Stimulated activated CD4-positive, alpha-beta T cell treated with anti-CD3 and anti-CD28 coated beads, Interleukin-12 subunit alpha, Interleukin-12 subunit beta, amount 100 ng/mL, for 24 hours (primary cell): ENCODE data around the gene DTNBP1.
"Not testable (repeated sequence)": the region's sequence is repeated elsewhere in the genome, so short reads cannot be mapped to it uniquely, and the experiment has no call there.

Experiments used
- DNase-seq, 2 experiments: peaks; one replicate each; pipeline ENCODE4 v3.0.0-alpha.2; 2020; ENCODE audit warnings: low read depth in 2 of 2

The DTNBP1 gene

GRCh38 chr6:15556711-15557110 is 106.1 kb downstream of the DTNBP1 start:
- DNase-seq = no peak

GRCh38 chr6:15555101-15556038 is 107.5 kb downstream of the DTNBP1 start:
- DNase-seq = no peak

- no peak for DNase-seq
These were observed 108.1 kb downstream of the DTNBP1 start for GRCh38 chr6:15554728-15555100.

- DNase-seq = no peak
These were observed 109.0 kb downstream of the DTNBP1 start for GRCh38 chr6:15553736-15554294.

GRCh38 chr6:15553031-15553430 is 109.8 kb downstream of the DTNBP1 start:
- DNase-seq = no peak

GRCh38 chr6:15551798-15552197 is 111.0 kb downstream of the DTNBP1 start:
- DNase-seq = no peak

GRCh38 chr6:15551262-15551661 is 111.6 kb downstream of the DTNBP1 start:
- DNase-seq = no peak

DNA sequence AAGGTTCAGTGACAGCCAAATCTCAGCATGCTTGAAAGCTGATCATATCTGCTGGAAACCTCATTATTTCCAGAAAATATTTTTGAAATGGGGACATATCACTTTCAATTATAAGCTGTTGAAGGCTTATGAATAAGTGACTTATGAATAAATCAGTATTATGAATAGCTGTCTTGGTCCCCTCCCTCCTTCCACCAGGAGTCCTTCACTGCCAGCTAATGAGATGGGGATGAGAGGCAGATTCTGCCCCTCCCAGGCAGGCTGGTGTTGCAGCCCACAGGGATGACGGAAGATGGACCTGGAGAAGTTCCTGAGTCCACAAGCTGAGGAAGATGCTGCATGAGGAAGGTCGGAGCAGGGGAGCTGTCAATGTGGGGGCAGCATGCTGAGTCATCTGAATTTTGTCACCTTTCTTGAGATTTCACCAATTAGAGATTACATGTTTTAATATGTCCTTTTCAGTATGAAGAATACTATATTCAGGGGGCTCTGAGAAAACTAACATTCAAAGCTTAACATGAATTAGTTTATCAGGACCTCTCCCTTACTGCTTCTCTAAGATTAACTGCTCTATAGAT is 112.2 kb downstream of the DTNBP1 start:
- no peak for DNase-seq

- DNase-seq = no peak
These were observed 113.5 kb downstream of the DTNBP1 start for GRCh38 chr6:15549371-15549770.

- DNase-seq = no peak
These were observed 115.4 kb downstream of the DTNBP1 start for GRCh38 chr6:15547400-15547799.

DNA sequence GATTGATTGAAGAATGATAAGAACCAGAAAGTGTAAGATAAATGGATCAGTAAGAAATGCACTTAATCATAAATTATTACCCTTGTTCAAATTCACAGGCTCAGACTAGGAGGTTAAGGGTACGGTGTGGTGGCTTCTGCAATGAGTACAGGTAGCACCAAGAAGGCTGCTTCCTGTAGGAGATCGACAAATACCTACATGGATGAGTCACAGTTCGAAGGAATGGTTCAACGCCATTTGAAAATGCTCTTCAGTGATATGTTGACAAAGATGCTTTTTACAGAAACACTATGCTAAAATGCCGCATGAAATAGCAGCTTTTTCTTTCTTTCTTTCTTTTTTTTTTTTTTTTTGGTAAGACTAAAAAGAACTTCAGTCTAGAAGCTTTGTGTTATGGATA is 116.2 kb downstream of the DTNBP1 start:
- DNase-seq = no peak

GRCh38 chr6:15544321-15544900 is 118.4 kb downstream of the DTNBP1 start:
- no peak for DNase-seq

- not testable (repeated sequence) for DNase-seq
These were observed 119.4 kb downstream of the DTNBP1 start for GRCh38 chr6:15543332-15543917.

- no peak for DNase-seq
These were observed 123.0 kb downstream of the DTNBP1 start for GRCh38 chr6:15539722-15540270.

- DNase-seq = no peak
These were observed 123.9 kb downstream of the DTNBP1 start for GRCh38 chr6:15538766-15539495.

DNA sequence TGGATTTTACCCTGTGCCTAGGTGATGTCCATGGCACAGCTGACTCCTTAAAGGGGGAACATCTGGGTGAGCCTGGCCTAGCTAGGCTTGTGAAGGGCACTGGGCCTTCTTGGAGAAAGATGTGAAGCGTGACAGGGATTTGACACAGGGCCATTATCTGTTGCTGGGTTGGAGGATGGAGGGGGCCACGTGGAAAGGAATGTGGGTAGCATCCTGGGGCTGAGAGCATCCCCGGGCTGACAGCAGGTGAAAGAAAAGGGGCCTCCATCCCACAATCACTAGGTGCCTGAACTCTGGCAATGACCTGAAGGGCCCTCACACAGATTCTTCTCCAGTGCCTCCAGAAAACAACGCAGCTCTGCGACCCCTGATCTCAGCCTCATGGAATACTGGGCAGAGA is 124.7 kb downstream of the DTNBP1 start:
- no peak for DNase-seq

DNA sequence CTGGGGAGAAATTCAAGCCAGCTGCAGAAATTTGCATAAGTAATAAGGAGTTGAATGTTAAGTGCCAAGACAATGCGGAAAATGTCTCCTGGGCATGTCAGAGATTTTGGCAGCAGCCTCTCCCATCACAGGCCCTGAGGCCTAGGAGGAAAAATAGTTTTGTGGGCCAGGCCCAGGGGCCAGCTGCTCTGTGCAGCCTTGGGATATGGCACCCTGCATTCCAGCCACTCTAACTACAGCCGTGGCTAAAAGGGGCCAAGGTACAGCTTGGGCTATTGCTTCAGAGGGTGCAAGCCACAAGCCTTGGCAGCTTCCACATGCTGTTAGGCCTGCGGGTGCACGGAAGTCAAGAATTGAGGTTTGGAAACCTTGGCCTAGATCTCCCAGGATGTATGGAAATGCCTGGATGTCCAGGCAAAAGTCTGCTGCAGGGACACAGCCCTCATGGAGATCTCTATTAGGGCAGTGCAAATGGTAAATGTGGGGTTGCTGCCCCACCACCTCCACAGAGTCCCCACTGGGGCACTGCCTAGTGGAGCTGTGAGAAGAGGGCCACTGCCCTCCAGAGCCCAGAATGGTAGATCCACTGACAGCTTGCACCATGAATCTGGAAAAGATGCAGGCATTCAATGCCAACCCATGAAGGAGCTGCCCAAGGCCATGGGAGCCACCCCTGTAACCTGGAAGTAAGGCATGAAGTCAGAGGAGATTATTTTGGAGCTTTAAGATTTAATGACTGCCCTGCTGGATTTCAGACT is 126.5 kb downstream of the DTNBP1 start:
- no peak for DNase-seq

- DNase-seq = no peak
These were observed 127.2 kb downstream of the DTNBP1 start for GRCh38 chr6:15535495-15536197.

DNA sequence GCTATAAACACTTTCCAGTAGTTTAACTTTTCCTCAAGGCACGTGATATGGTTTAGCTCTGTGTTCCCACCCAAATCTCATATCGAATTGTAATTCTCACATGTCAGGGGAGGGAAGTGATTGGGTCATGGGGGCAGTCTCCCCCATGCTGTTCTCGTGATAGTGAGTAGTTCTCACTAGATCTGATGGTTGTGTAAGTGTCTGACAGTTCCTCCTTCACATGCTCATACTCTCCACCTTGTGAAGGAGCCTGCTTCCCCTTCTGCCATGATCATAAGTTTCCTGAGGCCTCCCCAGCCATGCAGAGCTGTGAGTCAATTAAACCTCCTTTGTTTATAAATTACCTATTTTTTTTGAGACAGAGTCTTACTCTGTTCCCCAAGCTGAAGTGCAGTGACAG is 127.9 kb downstream of the DTNBP1 start:
- DNase-seq = no peak
